ENCODE data around the gene TSHR.
"Not testable (repeated sequence)": the region's sequence is repeated elsewhere in the genome, so short reads cannot be mapped to it uniquely, and the experiment has no call there.

TSHR gene

DNA sequence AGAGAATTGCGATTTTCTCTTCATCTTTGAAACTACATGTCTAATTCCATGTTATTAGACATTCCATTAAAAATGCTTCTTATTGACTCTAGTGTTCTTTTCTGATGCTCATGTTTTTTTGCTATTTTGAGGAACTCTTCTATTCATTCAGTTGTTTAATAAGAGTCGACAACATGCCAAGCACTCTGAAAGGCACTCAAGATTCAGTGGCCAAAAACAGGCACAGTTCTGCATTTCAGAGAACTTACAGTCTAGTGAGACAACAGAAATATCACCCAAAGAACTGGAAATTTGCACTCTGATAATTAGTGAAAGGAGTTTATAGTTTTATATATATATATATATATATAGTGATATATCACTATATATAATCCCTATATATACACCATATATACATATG, 111.7 kb downstream of the TSHR start:
- no peak for DNase-seq (ENCODE audit: low read depth in 4 of 4, low spot score in 1 of 4)

DNA sequence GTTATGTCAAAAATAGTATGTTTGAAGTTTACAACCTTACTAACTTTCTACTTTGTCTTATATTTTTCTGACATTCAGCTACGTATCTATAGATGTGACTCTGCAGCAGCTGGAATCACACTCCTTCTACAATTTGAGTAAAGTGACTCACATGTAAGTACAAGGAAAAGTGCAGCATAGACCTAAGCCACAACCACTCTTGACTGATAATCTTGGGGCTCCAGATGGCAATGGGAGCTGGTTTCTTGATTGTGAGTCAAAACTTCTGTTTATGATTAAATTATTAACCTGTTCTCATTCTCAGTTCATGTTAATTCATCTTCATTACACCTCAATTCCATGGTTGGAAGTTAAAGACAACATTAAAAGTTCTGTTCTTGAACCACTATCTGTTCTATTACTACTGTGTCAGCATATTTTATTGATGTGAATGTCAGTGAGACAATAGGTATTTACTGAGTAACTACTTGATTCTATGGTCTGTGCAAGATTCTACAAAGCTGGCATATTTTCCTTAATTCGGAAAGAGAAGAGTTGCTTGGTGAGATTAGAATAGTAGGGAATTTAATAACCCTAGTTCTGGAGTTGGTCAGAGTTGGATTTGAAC, 112.9 kb downstream of the TSHR start:
- DNase-seq (ENCODE audit: low read depth in 4 of 4, low spot score in 1 of 4): no peak

DNA sequence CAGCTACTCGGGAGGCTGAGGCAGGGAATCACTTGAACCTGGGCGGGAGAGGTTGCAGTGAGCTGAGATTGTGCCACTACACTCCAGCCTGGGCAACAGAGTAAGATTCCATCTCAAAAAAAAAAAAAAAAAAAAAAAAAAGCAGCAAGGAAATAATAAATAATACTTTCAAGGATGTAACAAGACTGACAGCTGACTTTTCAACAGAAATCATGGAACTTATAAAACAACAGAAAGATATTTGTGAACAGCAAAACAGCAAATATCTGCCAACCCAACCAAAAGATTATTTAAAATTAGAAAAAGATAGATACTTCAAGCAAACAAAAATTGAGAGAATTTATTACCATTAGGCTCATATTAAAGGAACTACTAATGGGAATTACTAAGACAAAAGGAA, 115.1 kb downstream of the TSHR start:
- no peak for DNase-seq (ENCODE audit: low read depth in 4 of 4, low spot score in 1 of 4)

DNA sequence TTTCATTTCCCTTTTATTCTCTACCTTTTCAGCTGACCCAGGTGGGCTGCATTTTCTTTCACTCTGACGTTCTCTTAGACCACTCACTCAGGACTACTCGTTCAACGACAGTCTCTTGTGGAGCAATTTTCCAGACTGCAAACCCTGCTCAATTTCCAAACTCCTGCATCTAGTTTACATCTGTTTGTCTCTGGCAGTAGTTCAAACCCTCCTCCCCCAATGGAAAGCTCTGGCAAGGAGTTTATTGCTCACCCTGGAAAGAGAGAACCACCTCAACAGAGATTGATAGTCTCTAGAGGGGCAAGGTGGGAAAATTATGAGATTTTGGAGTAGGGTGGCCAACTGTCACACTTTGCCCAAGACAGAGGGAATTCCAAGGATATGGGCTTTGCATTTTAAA, 130.2 kb downstream of the TSHR start:
- no peak for DNase-seq (ENCODE audit: low read depth in 4 of 4, low spot score in 1 of 4)

DNA sequence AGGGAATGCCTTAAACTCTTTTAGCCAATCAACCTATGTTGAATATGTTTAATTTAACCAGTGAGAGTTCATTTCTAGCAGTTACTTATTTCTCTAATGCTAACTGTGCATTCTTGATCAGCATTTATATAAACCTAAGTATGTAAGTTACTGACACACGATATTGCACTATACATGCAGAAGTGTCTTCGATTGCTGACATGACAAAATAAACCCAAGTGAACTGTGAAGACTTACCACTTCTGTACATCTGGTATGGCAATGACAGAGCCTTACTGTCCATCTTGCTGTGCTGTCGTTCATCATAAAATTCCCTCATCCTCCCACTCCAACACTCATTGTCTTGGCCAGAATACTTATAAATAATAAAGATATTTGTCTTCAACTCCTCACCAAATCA, 131.8 kb downstream of the TSHR start:
- no peak for DNase-seq (ENCODE audit: low read depth in 4 of 4, low spot score in 1 of 4)

DNA sequence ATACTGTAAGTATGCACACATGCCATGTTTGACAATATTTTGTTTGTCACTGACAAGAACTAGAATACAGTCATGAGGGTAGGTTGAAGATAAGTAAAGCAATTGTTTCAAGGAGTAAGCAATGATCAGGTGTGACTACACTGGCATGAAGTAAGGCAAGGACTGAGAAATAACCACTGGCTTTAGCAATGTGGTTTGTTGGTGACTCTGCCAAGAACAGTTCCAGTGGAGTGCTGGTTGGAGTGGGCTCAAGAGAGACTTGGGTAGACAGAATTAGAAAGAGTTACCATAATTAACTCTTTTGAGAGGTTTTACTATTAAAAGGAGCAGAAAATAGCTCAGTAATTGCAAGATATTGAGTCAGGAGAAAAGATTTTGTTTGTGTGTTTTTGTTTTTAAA, 135.7 kb downstream of the TSHR start:
- DNase-seq (ENCODE audit: low read depth in 4 of 4, low spot score in 1 of 4): no peak

DNA sequence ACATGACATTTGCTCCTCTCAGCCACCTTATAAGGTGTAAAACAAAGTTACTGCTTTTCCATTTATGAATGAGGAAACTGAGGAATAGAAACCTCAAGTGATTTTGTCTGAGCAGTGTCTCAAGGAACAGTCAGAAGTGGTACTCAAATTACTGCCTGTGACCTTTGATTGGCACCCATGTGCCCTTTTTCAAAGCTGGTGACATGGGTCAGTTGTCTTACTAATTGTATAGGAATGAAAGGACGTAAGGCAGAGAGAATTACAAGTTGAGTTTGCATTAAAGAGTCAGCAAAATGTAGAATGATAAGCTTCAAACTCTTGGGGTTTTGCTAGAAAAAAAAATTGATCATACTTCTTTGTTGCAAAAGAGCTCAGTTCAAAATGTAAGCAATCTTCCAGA, 136.2 kb downstream of the TSHR start:
- DNase-seq (ENCODE audit: low read depth in 4 of 4, low spot score in 1 of 4): no peak

DNA sequence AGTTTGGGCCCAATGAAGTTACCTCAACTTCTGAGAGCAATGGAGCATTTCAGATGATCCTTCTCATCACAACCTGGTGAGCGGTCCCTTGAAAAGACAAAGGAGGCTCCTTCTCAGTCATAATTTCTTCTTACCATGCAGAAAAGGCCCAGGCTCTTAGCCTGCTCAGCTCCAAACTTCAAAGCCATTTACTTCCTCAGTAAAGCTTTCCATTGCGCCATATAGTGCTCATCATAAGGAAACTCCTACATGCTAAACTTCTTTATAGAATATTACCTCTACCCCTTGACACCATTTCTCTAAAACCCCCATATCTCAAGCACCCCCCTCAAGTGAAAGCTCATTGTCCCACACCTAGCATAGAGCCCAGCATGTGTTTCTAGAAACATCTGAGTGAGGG, 138.2 kb downstream of the TSHR start:
- no peak for DNase-seq (ENCODE audit: low read depth in 4 of 4, low spot score in 1 of 4)

DNA sequence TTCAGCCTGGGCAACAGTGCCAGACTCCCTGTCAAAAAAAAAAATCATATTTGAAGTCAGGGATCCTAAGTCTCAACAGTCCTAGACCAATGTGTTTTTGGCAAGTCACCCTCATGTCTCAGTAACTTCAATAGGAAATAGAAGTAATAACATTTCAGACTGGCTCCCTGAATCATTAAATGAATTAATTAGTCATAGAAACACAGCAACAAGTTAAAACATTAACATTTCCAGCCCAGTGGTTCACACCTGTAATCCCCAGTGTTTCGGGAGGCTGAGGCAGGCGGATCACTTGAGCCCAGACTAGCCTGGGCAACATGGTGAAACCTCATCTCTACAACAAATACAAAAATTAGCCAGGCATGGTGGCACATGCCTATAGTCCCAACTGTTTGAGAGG, 140.1 kb downstream of the TSHR start:
- DNase-seq (ENCODE audit: low read depth in 4 of 4, low spot score in 1 of 4): no peak

DNA sequence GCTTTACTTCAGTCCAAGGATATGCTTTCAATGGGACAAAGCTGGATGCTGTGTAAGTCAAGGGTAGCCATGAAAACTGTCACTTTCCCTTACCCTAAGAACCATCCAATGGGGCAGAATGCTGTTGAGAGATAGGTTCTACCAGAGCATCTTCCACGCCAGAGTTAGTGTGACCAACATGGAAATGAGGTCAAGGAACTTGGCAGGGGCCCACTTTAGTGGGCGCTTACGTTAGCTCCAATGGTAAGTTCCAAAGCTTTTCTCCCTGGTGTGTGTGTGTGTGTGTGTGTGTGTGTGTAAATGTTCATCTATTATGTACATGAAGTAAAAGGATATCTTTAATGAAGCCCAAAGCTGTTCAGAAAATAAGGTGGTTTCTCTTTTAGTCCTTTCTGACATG, 141.2 kb downstream of the TSHR start:
- no peak for DNase-seq (ENCODE audit: low read depth in 4 of 4, low spot score in 1 of 4)

DNA sequence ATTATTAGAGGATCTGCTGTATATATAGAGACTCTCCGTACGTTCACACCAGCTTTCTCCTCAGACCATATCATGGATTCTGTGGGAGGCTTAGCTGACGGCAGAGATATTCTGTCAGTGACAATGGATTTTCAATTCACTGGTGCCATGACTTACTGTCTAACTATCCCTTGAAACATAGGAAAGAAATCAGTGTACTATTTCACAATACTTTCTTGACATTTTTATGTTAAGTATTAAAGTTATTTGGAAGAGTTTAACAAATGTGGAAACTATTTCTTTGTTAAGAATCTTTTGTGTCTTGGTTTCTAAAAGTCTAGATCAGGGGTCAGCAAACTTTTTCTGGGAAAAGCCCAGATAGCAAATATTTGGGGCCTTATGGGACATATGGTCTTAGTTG, 146.8 kb downstream of the TSHR start:
- DNase-seq (ENCODE audit: low read depth in 4 of 4, low spot score in 1 of 4): no peak

DNA sequence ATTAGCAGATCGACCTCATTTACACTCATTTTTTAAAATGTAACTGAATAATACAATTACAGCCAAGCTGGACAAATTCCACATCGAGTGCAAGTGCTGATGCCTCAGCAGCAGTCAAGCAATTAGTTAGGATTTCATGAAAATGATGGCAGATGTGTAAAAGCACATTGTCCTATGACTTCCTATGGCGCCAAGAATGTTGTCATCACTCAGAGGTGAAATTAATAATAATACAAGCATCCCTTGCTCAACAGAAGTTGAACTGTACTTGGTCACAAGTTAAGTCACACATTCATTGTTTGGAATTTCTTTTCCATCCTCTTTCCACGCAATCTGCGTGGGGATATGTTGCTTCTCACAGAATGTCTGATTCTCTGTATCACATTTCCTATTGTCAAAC, 148.0 kb downstream of the TSHR start:
- DNase-seq (ENCODE audit: low read depth in 4 of 4, low spot score in 1 of 4): no peak

DNA sequence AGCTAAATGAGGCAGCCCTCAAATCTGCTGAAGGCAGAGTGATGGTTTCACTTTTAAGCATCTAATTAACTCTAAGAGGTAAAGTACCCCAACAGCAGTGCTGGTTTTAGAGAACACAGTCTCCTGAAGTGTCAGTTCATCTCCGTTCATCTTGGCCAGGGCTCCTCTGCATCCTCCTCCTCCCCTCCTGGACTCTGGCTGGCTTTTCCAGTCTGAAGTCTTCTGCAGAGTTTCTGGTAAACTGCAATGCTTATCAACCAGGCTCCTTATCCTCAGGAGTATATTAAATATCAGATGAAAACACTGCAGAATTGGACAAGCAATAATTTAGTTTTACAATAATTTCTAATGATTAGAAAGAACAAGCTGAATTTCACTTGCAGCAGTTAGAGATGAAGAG, 150.0 kb downstream of the TSHR start:
- no peak for DNase-seq (ENCODE audit: low read depth in 4 of 4, low spot score in 1 of 4)

DNA sequence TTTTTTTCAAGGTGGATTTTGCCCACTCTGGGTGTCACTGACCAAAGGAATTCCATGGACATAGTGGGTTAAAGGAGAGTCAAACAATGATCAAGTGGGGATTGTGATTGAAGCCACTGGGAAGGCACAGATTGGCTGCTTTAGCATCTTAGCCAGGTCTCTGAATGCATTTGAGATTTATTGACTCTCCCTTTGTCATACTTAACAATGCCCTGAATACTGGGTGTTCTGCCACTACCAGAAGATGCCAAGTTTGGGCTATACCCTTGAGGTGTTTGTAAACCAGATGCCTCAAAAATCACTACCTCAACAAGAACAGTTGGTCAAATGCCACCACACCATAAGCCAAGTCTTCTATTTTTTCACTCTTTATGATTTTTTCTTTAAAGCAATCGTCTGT, 150.5 kb downstream of the TSHR start:
- no peak for DNase-seq (ENCODE audit: low read depth in 4 of 4, low spot score in 1 of 4)

DNA sequence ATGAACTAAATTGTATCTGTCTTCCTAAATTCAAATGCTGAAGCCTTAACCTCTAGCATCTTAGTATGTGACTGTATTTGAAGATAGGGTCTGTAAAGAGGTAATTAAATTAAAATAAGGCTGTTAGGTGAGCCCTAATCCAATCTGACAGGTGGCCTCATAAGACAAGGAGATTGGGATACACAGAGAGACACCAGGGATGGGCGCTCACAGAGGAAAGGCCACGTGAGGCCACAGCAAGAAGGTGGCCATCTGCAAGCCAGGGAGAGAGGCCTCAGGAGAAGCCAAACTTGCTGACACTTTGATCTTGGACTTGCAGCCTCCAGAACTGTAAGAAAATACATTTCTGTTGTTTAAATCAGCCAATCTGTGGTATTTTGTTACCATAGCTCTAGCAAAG, 154.8 kb downstream of the TSHR start:
- no peak for DNase-seq (ENCODE audit: low read depth in 4 of 4, low spot score in 1 of 4)

DNA sequence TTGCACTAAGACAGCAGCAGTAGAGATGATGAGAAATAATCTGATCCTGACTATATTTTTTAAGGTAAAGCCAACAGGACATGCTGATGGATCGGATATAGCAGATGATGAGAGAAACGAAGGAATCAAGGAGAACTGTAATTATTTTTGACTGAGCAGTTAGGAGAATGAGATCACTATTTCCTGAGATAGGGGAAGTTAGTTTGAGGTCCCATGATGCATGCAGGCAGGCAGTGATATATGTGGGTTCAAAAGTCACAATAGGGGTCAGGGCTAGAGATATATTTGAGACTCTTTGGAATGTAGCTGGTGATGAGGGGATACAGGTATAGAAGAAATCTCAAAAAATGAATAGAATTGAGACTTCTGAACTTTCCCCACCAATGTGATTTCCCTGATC, 157.8 kb downstream of the TSHR start:
- no peak for DNase-seq (ENCODE audit: low read depth in 4 of 4, low spot score in 1 of 4)

DNA sequence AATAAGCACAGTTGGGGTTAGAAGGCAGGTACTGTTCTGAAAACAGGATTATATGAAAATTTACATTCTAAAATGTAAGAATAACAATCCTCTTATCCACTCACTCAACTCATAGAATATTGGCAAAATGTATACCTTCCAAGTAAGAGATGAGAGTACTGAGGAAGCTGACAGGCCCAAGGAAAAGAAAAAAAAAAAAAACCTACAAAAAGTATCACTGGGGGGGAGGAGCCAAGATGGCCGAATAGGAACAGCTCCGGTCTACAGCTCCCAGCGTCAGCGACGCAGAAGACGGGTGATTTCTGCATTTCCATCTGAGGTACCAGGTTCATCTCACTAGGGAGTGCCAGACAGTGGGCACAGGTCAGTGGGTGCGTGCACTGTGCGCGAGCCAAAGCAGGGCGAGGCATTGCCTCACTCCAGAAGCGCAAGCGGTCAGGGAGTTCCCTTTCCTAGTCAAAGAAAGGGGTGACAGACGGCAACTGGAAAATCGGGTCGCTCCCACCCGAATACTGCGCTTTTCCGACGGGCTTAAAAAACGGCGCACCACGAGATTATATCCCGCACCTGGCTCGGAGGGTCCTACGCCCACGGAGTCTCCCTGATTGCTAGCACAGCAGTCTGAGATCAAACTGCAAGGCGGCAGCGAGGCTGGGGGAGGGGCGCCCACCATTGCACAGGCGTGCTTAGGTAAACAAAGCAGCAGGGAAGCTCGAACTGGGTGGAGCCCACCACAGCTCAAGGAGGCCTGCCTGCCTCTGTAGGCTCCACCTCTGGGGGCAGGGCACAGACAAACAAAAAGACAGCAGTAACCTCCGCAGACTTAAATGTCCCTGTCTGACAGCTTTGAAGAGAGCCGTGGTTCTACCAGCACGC, 158.8 kb downstream of the TSHR start:
- not testable (repeated sequence) for DNase-seq (ENCODE audit: low read depth in 4 of 4, low spot score in 1 of 4)

DNA sequence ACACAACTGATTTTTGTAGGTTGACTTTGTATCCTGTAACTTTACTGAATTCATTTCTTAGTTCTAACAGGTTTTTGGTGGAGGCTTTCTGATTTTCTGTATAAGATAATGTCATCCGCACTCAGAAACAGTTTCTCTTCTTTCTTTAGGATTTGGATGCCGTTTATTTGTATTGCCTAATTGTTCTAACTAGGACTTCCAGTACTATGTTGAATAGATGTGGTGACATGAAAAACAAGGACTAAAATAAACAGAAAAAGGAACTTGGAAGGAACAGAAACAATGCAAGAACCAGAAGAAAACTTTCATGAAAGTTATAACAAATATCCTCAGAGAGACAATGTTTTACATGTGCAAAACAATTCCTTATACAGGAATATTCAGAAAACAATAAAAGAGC, 165.1 kb downstream of the TSHR start:
- no peak for DNase-seq (ENCODE audit: low read depth in 4 of 4, low spot score in 1 of 4)

DNA sequence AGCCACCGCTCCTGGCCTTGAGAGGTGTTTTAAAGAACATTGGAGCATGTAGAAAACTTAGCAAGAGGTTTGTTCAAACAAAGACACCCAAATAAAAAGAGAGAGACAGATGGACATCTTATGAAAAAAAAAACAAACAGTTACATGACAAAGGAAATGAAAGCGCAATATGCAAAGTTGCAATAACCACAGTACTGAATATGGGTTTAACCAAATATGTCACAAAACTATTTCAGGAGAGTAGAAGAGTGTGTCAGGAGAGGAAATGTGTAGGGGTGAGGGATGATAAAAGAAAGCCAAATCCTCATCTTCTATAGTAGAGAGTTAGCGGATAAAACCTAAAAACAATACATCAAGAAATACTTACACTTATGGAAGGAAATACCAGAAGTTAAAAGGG, 166.9 kb downstream of the TSHR start:
- DNase-seq (ENCODE audit: low read depth in 4 of 4, low spot score in 1 of 4): no peak

DNA sequence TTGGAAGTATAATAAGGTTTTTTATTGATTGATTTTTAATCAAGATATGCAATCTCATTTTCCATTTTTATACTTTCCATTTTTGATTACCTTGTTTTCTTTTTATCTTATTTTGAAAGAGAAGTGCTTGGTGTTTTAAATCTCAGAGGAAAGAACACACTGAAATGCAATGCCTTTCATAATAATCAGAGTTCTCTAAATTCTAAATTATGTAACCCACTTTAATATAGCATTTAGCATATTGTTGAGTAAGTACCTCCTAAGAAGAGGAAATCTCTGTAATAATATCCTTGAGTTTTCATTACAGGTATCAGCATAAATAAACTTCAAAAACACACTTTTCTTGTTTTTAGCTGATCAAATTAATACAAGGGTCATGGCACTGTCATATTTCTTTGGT, 168.4 kb downstream of the TSHR start:
- DNase-seq (ENCODE audit: low read depth in 4 of 4, low spot score in 1 of 4): no peak

DNA sequence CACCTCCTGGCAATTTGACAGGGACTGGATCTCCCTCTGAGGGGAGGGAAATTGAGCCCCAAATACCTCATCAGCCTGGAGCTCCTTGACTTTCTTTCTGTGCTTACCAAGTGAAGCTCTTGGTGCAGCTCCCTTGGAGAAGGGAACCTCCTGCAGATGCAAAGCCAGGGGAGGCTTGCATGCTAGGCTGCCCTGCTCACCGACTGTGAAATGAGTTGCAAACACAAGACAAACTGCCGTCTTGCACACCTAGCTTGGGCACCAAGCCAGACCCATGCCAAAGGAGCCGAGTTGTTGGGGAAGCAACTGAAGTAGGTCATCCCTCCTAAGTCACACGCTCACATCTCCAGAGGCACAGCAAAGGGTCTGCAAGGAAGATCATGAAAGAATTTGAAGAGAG, 170.1 kb downstream of the TSHR start:
- no peak for DNase-seq (ENCODE audit: low read depth in 4 of 4, low spot score in 1 of 4)

DNA sequence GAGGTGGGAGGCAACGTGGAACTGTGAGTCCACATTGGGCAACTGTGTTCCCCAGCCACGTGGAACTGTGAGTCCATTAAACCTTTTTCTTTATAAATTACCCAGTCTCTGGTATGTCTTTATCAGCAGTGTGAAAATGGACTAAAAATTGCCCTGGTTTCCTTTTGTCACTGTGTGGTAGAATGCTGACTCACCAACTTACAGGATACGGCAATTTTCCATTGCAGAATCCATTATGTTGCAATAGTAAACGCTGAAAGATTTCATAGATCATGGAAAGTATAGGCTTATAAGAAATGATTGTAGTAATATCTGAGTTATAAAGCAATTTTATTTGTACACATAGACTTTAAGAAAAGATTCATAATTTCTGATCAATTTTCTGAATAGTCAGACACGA, 172.4 kb downstream of the TSHR start:
- no peak for DNase-seq (ENCODE audit: low read depth in 4 of 4, low spot score in 1 of 4)

DNA sequence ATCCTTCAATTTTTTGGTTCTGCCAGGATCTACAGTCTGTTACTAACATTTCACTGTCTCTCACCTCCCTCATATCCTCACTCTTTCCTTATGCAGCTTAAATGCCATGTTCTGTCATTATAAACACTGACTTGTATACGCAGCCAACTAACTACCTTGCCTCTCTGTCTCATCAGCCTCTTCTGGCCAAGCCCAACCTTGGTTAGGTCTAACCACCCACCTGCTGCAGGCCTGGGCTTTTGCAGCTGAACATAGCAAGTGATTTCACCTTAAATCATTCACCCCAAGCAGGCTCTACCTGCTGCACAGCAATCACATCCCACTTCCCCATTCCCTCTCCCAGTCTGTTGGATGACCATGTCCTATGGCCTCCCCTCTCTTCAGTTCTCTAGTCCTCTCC, 173.8 kb downstream of the TSHR start:
- no peak for DNase-seq (ENCODE audit: low read depth in 4 of 4, low spot score in 1 of 4)
